OCI-LY7 (cell line): Measurements from ENCODE around the gene MINDY4.

Experiments
- CTCF ChIP-seq: fragments of 200-600 bp; sonication (generic); conservative IDR thresholded peaks from 2 replicates; pipeline ENCODE4 v1.5.1; 2014; ENCODE audit warnings: mild to moderate bottlenecking, antibody characterized with exemption, low read length, moderate library complexity, mixed read lengths
- EZH2phosphoT487 ChIP-seq: fragments of 200-600 bp; sonication (generic); IDR thresholded peaks from 2 replicates; pipeline ENCODE4 v1.6.1; 2018; ENCODE audit warnings: low read depth, borderline replicate concordance, mild to moderate bottlenecking, mixed run types, antibody characterized with exemption, low read length, moderate library complexity, mixed read lengths

DNA sequence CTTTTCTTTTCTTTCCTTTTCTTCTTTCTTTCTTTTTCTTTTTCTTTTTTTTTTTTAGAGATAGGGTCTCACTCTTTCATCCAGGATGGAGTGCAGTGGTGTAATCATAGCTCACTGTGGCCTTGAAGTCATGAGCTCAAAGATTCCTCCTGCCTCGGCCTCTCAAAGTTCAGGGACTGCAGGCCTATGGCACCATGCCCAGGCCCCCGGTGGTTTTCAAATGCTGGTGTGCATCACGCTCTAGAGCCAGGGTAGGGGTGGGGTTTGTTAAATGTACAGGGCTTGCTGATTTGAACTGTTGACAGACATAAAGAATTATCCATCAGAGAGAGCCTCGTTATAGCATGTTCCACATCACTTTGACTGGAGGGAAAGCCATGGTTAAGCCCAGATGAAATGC, 5.8 kb downstream of the MINDY4 start:
- TF ChIP-seq CTCF = no peak
- TF ChIP-seq EZH2phosphoT487 = no peak
